Prostate gland (tissue), 2 donors: Measurements from ENCODE around the gene ARHGAP19. TPM values are rescaled to one million over a fixed set of nuclear protein-coding genes. Genes with fewer than 3 reads are reported as not detected.

ENCODE experiments used
- DNase-seq: peaks from one replicate; pipeline ENCODE4 v3.0.0-alpha.2; 2019; ENCODE audit warnings: low spot score
- H3K27ac ChIP-seq, 2 donors: fragments of 200-600 bp; sonication (generic); 2 replicates each; pipeline ENCODE4 v1.5.1; 2017 to 2019
- H3K27me3 ChIP-seq: fragments of 200-600 bp; sonication (generic); replicated peaks from 2 replicates; pipeline ENCODE4 v1.5.1; 2019; ENCODE audit not compliant: insufficient read depth
- H3K36me3 ChIP-seq, 2 donors: fragments of 200-600 bp; sonication (generic); 1 replicate in 1 of 2; 2 replicates in 1 of 2; pipeline versions ENCODE4 v1.5.1 to v1.8.1; 2017 to 2019
- H3K4me1 ChIP-seq: fragments of 200-600 bp; sonication (generic); replicated peaks from 2 replicates; pipeline ENCODE4 v1.5.1; 2019
- H3K4me3 ChIP-seq, 2 donors: fragments of 200-600 bp; sonication (generic); 2 replicates each; pipeline ENCODE4 v1.5.1; 2017 to 2019
- H3K9me3 ChIP-seq: fragments of 200-600 bp; sonication (generic); 2 replicates; pipeline ENCODE4 v1.5.1; 2017
- CTCF ChIP-seq, 4 experiments: fragments of 200-600 bp in 2 of 4; fragments of 450-650 bp in 2 of 4; sonication (generic) in 2 of 4; IDR thresholded peaks; 1 replicate in 3 of 4; 2 replicates in 1 of 4; pipeline ENCODE4 v1.5.1; 2016 to 2019; ENCODE audit warnings: antibody characterized with exemption in 4 of 4, mild to moderate bottlenecking in 2 of 4, moderate library complexity in 2 of 4
- POLR2A ChIP-seq: fragments of 450-650 bp; IDR thresholded peaks from one replicate; pipeline ENCODE4 v1.6.1; 2016; ENCODE audit warnings: antibody characterized with exemption, mild to moderate bottlenecking
- POLR2AphosphoS5 ChIP-seq: sonication (generic); formaldehyde crosslinking; IDR thresholded peaks from one replicate; pipeline ENCODE4 v1.6.1; 2017; ENCODE audit warnings: antibody characterized with exemption
- WGBS: methylation state at CpG from one replicate; pipeline ENCODE4 v1.1.5; 2018; 5-methylcytosine and 5-hydroxymethylcytosine counted together
- intact Hi-C: fragments of 100-400 bp; cut with DNase I; formaldehyde crosslinking; loops from one replicate; pipeline ENCODE4 v1.14.2; 2022
- total RNA-seq, 2 donors: library from RNA; depleted of rRNA; stranded (reverse); fragments of >200 nt; gene quantifications; one replicate each; pipeline ENCODE4 v1.1.0, GENCODE V29; 2016

ARHGAP19 gene
- total RNA-seq, 2 donors from 2014 or later, result 10.4 to 37.1 TPM

DNA sequence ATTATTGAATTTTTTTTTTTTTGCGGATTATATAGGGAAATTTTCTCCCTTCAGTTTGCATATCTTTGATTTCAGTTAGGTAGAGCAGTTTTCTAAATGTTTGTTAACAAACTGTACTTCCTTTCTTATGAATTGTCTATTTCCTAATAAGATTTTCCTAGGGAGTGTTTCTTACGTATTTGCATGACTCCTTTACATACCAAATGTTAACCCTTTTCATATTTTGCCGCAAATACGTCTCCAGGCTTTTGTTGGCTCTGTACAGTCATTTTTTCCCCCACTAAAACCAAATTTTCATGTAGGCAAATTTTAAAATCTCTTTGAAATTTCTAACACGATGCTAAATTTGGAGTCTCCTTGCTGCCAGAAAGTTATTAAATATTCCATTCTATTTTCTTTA lies 44.0 kb upstream of the ARHGAP19 start:
- no peak for TF ChIP-seq CTCF (IDR thresholded peaks at IDR 0.05)
- no peak for TF ChIP-seq POLR2A
- TF ChIP-seq POLR2AphosphoS5, result no peak
- no peak for DNase-seq
- WGBS, result 32% methylated on average over 5 of the region's 5 CpGs
- Histone ChIP-seq H3K9me3 (no peaks in the 10 kb centered on the region), H3K4me1 (peaks cover 2% of the 10 kb centered on the region), H3K4me3 (no peak overlapping the region), H3K27me3 (no peaks in the 10 kb centered on the region), H3K36me3 (no peaks in the 10 kb centered on the region), H3K27ac (peak overlapping the region; percentile 80 to 96)
- intact Hi-C loops, result no loop called here

GRCh38 chr10:97336006-97336405 lies 43.6 kb upstream of the ARHGAP19 start:
- Histone ChIP-seq H3K4me3 (no peak overlapping the region), H3K4me1 (peaks cover 5% of the 10 kb centered on the region), H3K27ac (peak overlapping the region; percentile 93 to 96), H3K27me3 (no peaks in the 10 kb centered on the region), H3K36me3 (no peaks in the 10 kb centered on the region), H3K9me3 (no peaks in the 10 kb centered on the region)
- WGBS, result 51% methylated on average over 5 of the region's 5 CpGs
- no peak for DNase-seq
- TF ChIP-seq POLR2A, result no peak
- intact Hi-C loops, result no loop called here

GRCh38 chr10:97335188-97335619 lies 42.8 kb upstream of the ARHGAP19 start:
- Histone ChIP-seq H3K27ac (peak overlapping the region; percentile 93 to 96), H3K9me3 (no peaks in the 10 kb centered on the region), H3K4me1 (peaks cover 6% of the 10 kb centered on the region), H3K27me3 (no peaks in the 10 kb centered on the region), H3K4me3 (peak overlapping the region; percentile 82 to 83), H3K36me3 (no peaks in the 10 kb centered on the region)
- no peak for DNase-seq
- 9% methylated on average over 25 of the region's 25 CpGs for WGBS
- intact Hi-C loops, result no loop called here
- TF ChIP-seq POLR2A, result no peak
- TF ChIP-seq CTCF (IDR thresholded peaks at IDR 0.05), result no peak
- no peak for TF ChIP-seq POLR2AphosphoS5

- peaks cover 11% of the 10 kb centered on the region for H3K4me1 ChIP-seq
- no peaks in the 10 kb centered on the region for H3K36me3 ChIP-seq
- H3K4me3 ChIP-seq, result peak within 1 kb of the TSS; percentile 82 to 83
- whole genome bisulfite sequencing, result under 1% methylated on average over 102 of the region's 103 CpGs
- intact Hi-C loops, result loop anchor here (5.0 kb wide), 1 partner anchor 42 kb away; the partner anchor contains the start of gene ARHGAP19
- peak within 1 kb of the TSS; percentile 93 to 96 for H3K27ac ChIP-seq
- H3K27me3 ChIP-seq, result no peaks in the 10 kb centered on the region
- H3K9me3 ChIP-seq, result no peaks in the 10 kb centered on the region
- peak; percentile 89 for DNase-seq
- TF ChIP-seq POLR2A (peak; percentile 95), CTCF (IDR thresholded peaks at IDR 0.05) (peak in 2 of 4 experiments; percentile 16 to 37), POLR2AphosphoS5 (peak; percentile 81)
These were observed 42.1 kb upstream of the ARHGAP19 start, which contains the start of gene FRAT2 for GRCh38 chr10:97334370-97335175. Gene FRAT2, minus strand, starts transcription at chr10:97334729. Its CDS starts 157 bp downstream, at chr10:97334572.

GRCh38 chr10:97333601-97334369 lies 41.3 kb upstream of the ARHGAP19 start:
- Histone ChIP-seq H3K4me1 (peaks cover 11% of the 10 kb centered on the region), H3K9me3 (no peaks in the 10 kb centered on the region), H3K4me3 (peak overlapping the region; percentile 82 to 83), H3K36me3 (no peaks in the 10 kb centered on the region), H3K27me3 (no peaks in the 10 kb centered on the region), H3K27ac (peak overlapping the region; percentile 93 to 96)
- TF ChIP-seq POLR2AphosphoS5, result no peak
- no peak for DNase-seq
- intact Hi-C loops, result loop anchor here (5.0 kb wide), 1 partner anchor 41 kb away; the partner anchor contains the start of gene ARHGAP19
- WGBS, result 1% methylated on average over 68 of the region's 89 CpGs
